Measurements from ENCODE around the gene OOSP4A.
"Not testable (repeated sequence)": the region's sequence is repeated elsewhere in the genome, so short reads cannot be mapped to it uniquely, and the experiment has no call there.

Gene OOSP4A

GRCh38 chr11:59981106-59981770, 17.4 kb downstream of the OOSP4A start:
- no peak for DNase-seq (ENCODE audit: low spot score)

GRCh38 chr11:59982037-59982436, 18.2 kb downstream of the OOSP4A start:
- DNase-seq (ENCODE audit: low spot score): not testable (repeated sequence)

GRCh38 chr11:59983212-59983611, 19.4 kb downstream of the OOSP4A start:
- no peak for DNase-seq (ENCODE audit: low spot score)

GRCh38 chr11:59984368-59984767, 20.5 kb downstream of the OOSP4A start:
- no peak for DNase-seq (ENCODE audit: low spot score)

- no peak for DNase-seq (ENCODE audit: low spot score)
These were observed 26.6 kb downstream of the OOSP4A start for GRCh38 chr11:59990421-59990820.

GRCh38 chr11:59992425-59992824, 28.6 kb downstream of the OOSP4A start:
- no peak for DNase-seq (ENCODE audit: low spot score)

GRCh38 chr11:59997800-59998199, 34.0 kb downstream of the OOSP4A start:
- no peak for DNase-seq (ENCODE audit: low spot score)

GRCh38 chr11:59999691-60000090, 35.9 kb downstream of the OOSP4A start:
- no peak for DNase-seq (ENCODE audit: low spot score)

- no peak for DNase-seq (ENCODE audit: low spot score)
These were observed 39.9 kb downstream of the OOSP4A start for GRCh38 chr11:60003729-60004128.

- DNase-seq (ENCODE audit: low spot score): no peak
These were observed 41.5 kb downstream of the OOSP4A start for GRCh38 chr11:60005360-60005759.

GRCh38 chr11:60016881-60017280, 53.0 kb downstream of the OOSP4A start, which contains the start of gene OOSP4B:
OOSP4B (plus strand) TSS chr11:60017181.
- no peak for DNase-seq (ENCODE audit: low spot score)

- no peak for DNase-seq (ENCODE audit: low spot score)
These were observed 54.2 kb downstream of the OOSP4A start for GRCh38 chr11:60018058-60018457.
